RCC 7860 (cell line): ENCODE measurements around the gene EZH1.
"Not testable (repeated sequence)": the region's sequence is repeated elsewhere in the genome, so short reads cannot be mapped to it uniquely, and the experiment has no call there.

Source experiments
- DNase-seq: peaks from one replicate; pipeline ENCODE4 v3.0.0-alpha.2; 2015; ENCODE audit warnings: low spot score
- FAIRE-seq: peaks from 2 replicates; lab custom pipeline; 2012; peaks lifted over from hg19 to GRCh38; lab: Jason Lieb, UNC

EZH1 gene

GRCh38 chr17:42773290-42774035 lies 28.6 kb upstream of the EZH1 start, which contains the start of gene VPS25:
VPS25 (plus strand) TSS chr17:42773449; CDS start chr17:42773476, 27 bp downstream.
- peak; percentile 65 for DNase-seq
- no peak for FAIRE-seq

- DNase-seq (no peak), FAIRE-seq (no peak)
Observed at GRCh38 chr17:42772945-42773289, 28.1 kb upstream of the EZH1 start.

GRCh38 chr17:42769964-42770363 lies 25.1 kb upstream of the EZH1 start:
- DNase-seq, FAIRE-seq: not testable (repeated sequence)

GRCh38 chr17:42768006-42768405 lies 23.2 kb upstream of the EZH1 start:
- not testable (repeated sequence) for FAIRE-seq, DNase-seq

- DNase-seq: no peak
- FAIRE-seq: no peak
Observed at GRCh38 chr17:42767512-42767911, 22.7 kb upstream of the EZH1 start.

- DNase-seq (no peak), FAIRE-seq (no peak)
Observed at GRCh38 chr17:42766124-42766523, 21.3 kb upstream of the EZH1 start.

GRCh38 chr17:42761638-42762037 lies 16.8 kb upstream of the EZH1 start:
- DNase-seq: no peak
- no peak for FAIRE-seq

GRCh38 chr17:42760652-42761581 lies 16.1 kb upstream of the EZH1 start, which contains the start of gene RAMP2:
RAMP2 (plus strand) TSS chr17:42761227; CDS start chr17:42761262, 35 bp downstream.
- no peak for FAIRE-seq
- no peak for DNase-seq

- DNase-seq (no peak), FAIRE-seq (no peak)
Observed at GRCh38 chr17:42759982-42760651, 15.3 kb upstream of the EZH1 start.

GRCh38 chr17:42754782-42755181 lies 9.9 kb upstream of the EZH1 start:
- DNase-seq (peak; percentile 36), FAIRE-seq (no peak)

- no peak for DNase-seq
- no peak for FAIRE-seq
Observed at GRCh38 chr17:42751628-42752027, 6.8 kb upstream of the EZH1 start.

GRCh38 chr17:42750739-42751344 lies 6.0 kb upstream of the EZH1 start:
- DNase-seq (no peak), FAIRE-seq (no peak)

GRCh38 chr17:42748908-42749798 lies 4.3 kb upstream of the EZH1 start:
- FAIRE-seq (no peak), DNase-seq (no peak)

GRCh38 chr17:42748202-42748907 lies 3.5 kb upstream of the EZH1 start:
- DNase-seq: no peak
- no peak for FAIRE-seq

GRCh38 chr17:42744283-42744805 lies 496 bp downstream of the EZH1 start:
- DNase-seq (peak; percentile 33), FAIRE-seq (no peak)

- FAIRE-seq (no peak), DNase-seq (peak; percentile 9)
Observed at GRCh38 chr17:42743595-42744282, 1.1 kb downstream of the EZH1 start.

- not testable (repeated sequence) for FAIRE-seq, DNase-seq
Observed at GRCh38 chr17:42742916-42743315, 1.9 kb downstream of the EZH1 start.

GRCh38 chr17:42740699-42741098 lies 4.1 kb downstream of the EZH1 start:
- DNase-seq (no peak), FAIRE-seq (no peak)
